A549 (cell line): Measurements from ENCODE around the gene WLS. TPM values are rescaled to one million over a fixed set of nuclear protein-coding genes. Genes with fewer than 3 reads are reported as not detected.
A peak's percentile ranks its signal among the peaks of the same experiment; 100 is the strongest.
"Not testable (repeated sequence)": the region's sequence is repeated elsewhere in the genome, so short reads cannot be mapped to it uniquely, and the experiment has no call there.

Experiments
- ATAC-seq, 2 experiments: fragments of 200-7000 bp in 1 of 2; fragments of >200 bp in 1 of 2; cut with Nextera tagmentation in 1 of 2; cut with Tn5 transposase in 1 of 2; 3 replicates each; pipeline versions ENCODE4 v1.8.0 to v1.9.1; 2018 to 2020; ENCODE audit warnings: mild to moderate bottlenecking in 1 of 2, moderate library complexity in 1 of 2
- CTCF ChIA-PET: fragments of 300-600 bp; sonication (Branson Sonifier 250); formaldehyde crosslinking; extraction: SDS; loops from one replicate; lab custom pipeline; 2021; ENCODE audit warnings: antibody characterized with exemption, inconsistent platforms; lab: Yijun Ruan, JAX
- POLR2A ChIA-PET: fragments of 350-600 bp; formaldehyde crosslinking; extraction: SDS; loops from one replicate; lab custom pipeline; 2021; ENCODE audit warnings: antibody characterized with exemption, inconsistent platforms; lab: Yijun Ruan, JAX
- DNase-seq, 2 experiments: peaks; one replicate each; pipeline versions ENCODE4 v3.0.0 to v3.0.0-alpha.2; 2011 to 2016; ENCODE audit warnings: low read depth in 1 of 2, low spot score in 1 of 2
- FAIRE-seq: peaks from 2 replicates; lab custom pipeline; 2011; peaks lifted over from hg19 to GRCh38; lab: Jason Lieb, UNC
- H3K27ac ChIP-seq, 2 experiments: fragments of >200 bp; sonication (Bioruptor Twin); formaldehyde crosslinking; 3 replicates each; pipeline ENCODE4 v1.5.1; 2016 to 2017
- H3K4me1 ChIP-seq: fragments of >200 bp; sonication (Bioruptor Twin); formaldehyde crosslinking; 3 replicates; pipeline ENCODE4 v1.6.1; 2016
- H3K4me2 ChIP-seq: fragments of >200 bp; sonication (Bioruptor Twin); formaldehyde crosslinking; 3 replicates; pipeline ENCODE4 v1.6.1; 2016
- H3K4me3 ChIP-seq: fragments of >200 bp; sonication (Bioruptor Twin); formaldehyde crosslinking; 3 replicates; pipeline ENCODE4 v1.5.1; 2016
- H3K9me3 ChIP-seq: fragments of >200 bp; sonication (Bioruptor Twin); formaldehyde crosslinking; 3 replicates; pipeline ENCODE4 v1.6.1; 2016
- BHLHE40 ChIP-seq: IDR thresholded peaks from 2 replicates; pipeline ENCODE4 v1.6.1; 2012; ENCODE audit warnings: low read depth, low read length, inconsistent platforms
- CBX2 ChIP-seq: fragments of 200-600 bp; sonication (generic); IDR thresholded peaks from 2 replicates; pipeline ENCODE4 v1.6.1; 2016; ENCODE audit warnings: low read depth, mild to moderate bottlenecking, borderline replicate concordance
- FOXS1 ChIP-seq: fragments of 250-450 bp; sonication (Bioruptor Pico); IDR thresholded peaks from 2 replicates; pipeline ENCODE4 v1.5.0; 2020; ENCODE audit warnings: mild to moderate bottlenecking, moderate library complexity
- GATA3 ChIP-seq: IDR thresholded peaks from 2 replicates; pipeline ENCODE4 v1.6.1; 2012; ENCODE audit warnings: borderline replicate concordance
- HES2 ChIP-seq: fragments of >200 bp; sonication (Bioruptor Twin); formaldehyde crosslinking; IDR thresholded peaks from 2 replicates; pipeline ENCODE4 v1.6.1; 2016
- HEYL ChIP-seq: fragments of 250-450 bp; sonication (Bioruptor Pico); IDR thresholded peaks from 2 replicates; pipeline ENCODE4 v1.8.0; 2021; ENCODE audit warnings: mild to moderate bottlenecking, moderate library complexity
- HOXA7 ChIP-seq: fragments of 250-450 bp; sonication (Bioruptor Pico); IDR thresholded peaks from 2 replicates; pipeline ENCODE4 v1.5.0; 2020; ENCODE audit warnings: mild to moderate bottlenecking, moderate library complexity
- HOXB5 ChIP-seq: fragments of 250-450 bp; sonication (Bioruptor Pico); IDR thresholded peaks from 2 replicates; pipeline ENCODE4 v1.5.0; 2020; ENCODE audit warnings: mild to moderate bottlenecking, moderate library complexity
- JUN ChIP-seq, 2 experiments: fragments of >200 bp; sonication (Bioruptor Twin); formaldehyde crosslinking; IDR thresholded peaks; 2 replicates in 1 of 2; 3 replicates in 1 of 2; pipeline ENCODE4 v1.6.1; 2016 to 2017
- JUNB ChIP-seq: fragments of >200 bp; sonication (Bioruptor Twin); formaldehyde crosslinking; IDR thresholded peaks from 2 replicates; pipeline ENCODE4 v1.6.1; 2016
- KDM5A ChIP-seq: fragments of 200-600 bp; sonication (generic); IDR thresholded peaks from 2 replicates; pipeline ENCODE4 v1.6.1; 2016; ENCODE audit warnings: antibody characterized with exemption, mild to moderate bottlenecking
- MAX ChIP-seq: IDR thresholded peaks from 2 replicates; pipeline ENCODE4 v1.6.1; 2012
- MAZ ChIP-seq: fragments of 150-350 bp; IDR thresholded peaks from 2 replicates; pipeline ENCODE4 v1.6.1; 2014; ENCODE audit warnings: antibody characterized with exemption, low read depth, low read length, borderline replicate concordance
- NFE2L2 ChIP-seq: fragments of 150-350 bp; conservative IDR thresholded peaks from 2 replicates; pipeline ENCODE4 v1.6.1; 2014; ENCODE audit warnings: low read length
- NR3C1 ChIP-seq: fragments of >200 bp; sonication (Bioruptor Twin); formaldehyde crosslinking; IDR thresholded peaks from 3 replicates; pipeline ENCODE4 v1.6.1; 2017
- PBX3 ChIP-seq: IDR thresholded peaks from 2 replicates; pipeline ENCODE4 v1.6.1; 2012
- POLR2AphosphoS2 ChIP-seq: conservative IDR thresholded peaks from 2 replicates; pipeline ENCODE4 v1.6.1; 2012; ENCODE audit warnings: low read length, improper control_type of control experiment, inconsistent platforms
- RAD21 ChIP-seq, 2 experiments: fragments of >200 bp in 1 of 2; sonication (Bioruptor Twin) in 1 of 2; formaldehyde crosslinking in 1 of 2; IDR thresholded peaks in 1 of 2; conservative IDR thresholded peaks in 1 of 2; 2 replicates in 1 of 2; 3 replicates in 1 of 2; pipeline ENCODE4 v1.6.1; 2012 to 2018; ENCODE audit warnings: inconsistent platforms in 1 of 2
- RARB ChIP-seq: fragments of 250-450 bp; sonication (Bioruptor Pico); IDR thresholded peaks from 2 replicates; pipeline ENCODE4 v1.8.0; 2021; ENCODE audit warnings: mild to moderate bottlenecking, moderate library complexity
- RCOR1 ChIP-seq: fragments of 150-350 bp; IDR thresholded peaks from 2 replicates; pipeline ENCODE4 v1.6.1; 2014; ENCODE audit warnings: antibody characterized with exemption, low read length, low read depth
- RNF2 ChIP-seq: fragments of 200-600 bp; sonication (generic); IDR thresholded peaks from 2 replicates; pipeline ENCODE4 v1.6.1; 2016; ENCODE audit warnings: low read depth, mild to moderate bottlenecking, antibody characterized with exemption, moderate library complexity, borderline replicate concordance
- ZNF302 ChIP-seq: fragments of 250-450 bp; sonication (Bioruptor Pico); IDR thresholded peaks from 2 replicates; pipeline ENCODE4 v1.9.0; 2021; ENCODE audit warnings: inconsistent platforms, mild to moderate bottlenecking, moderate library complexity
- WGBS: methylation state at CpG from one replicate; pipeline ENCODE4 v1.1.6; 2017; ENCODE audit errors: missing lambda C conversion rate; 5-methylcytosine and 5-hydroxymethylcytosine counted together
- polyA plus RNA-seq, 4 experiments: library from polyadenylated mRNA; depleted of rRNA in 3 of 4; stranded (reverse); fragments of >200 nt; fragmentation: RNase III in 1 of 4; extraction: RNeasy Plus Mini Kit Qiagen cat#74134 plus additional on column Dnase treatment in 1 of 4; gene quantifications; 2 replicates in 3 of 4; 3 replicates in 1 of 4; pipeline ENCODE4 v1.2.3, GENCODE V29; 2011 to 2017
- TF ChIP-seq, protein P1 (sequence below): fragments of 450-650 bp; IDR thresholded peaks from 2 replicates; pipeline ENCODE4 v1.6.1; 2014; ENCODE audit warnings: antibody characterized with exemption

WLS gene
- polyA plus RNA-seq, 2 of the 4 experiments (the other 2 are of a cell fraction): 6.6 to 12.1 TPM

DNA sequence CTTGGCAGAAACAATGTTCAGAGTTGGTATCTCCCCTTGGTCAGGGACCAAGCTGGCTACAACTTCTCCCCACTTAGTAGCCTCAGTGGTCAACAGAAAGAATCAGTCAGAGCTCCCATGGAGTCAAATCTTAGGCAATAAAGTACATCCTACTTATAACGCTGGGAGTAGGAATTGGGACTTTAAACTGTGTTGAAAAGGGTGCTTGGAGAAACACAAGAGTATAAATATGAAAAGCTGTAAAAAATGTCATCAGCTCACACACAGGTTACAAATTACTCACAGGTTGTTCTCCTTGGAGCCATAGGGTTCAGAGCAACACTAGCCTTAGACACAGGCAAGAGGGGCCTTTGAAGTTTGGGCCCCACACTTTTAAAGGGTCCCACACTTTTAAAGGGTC is 67.4 kb downstream of the WLS start:
- no peak overlapping the region for H3K4me2 ChIP-seq
- no peaks in the 10 kb centered on the region for H3K4me1 ChIP-seq
- no peaks in the 10 kb centered on the region for H3K9me3 ChIP-seq
- CTCF ChIA-PET: interaction anchor here (2.5 kb wide), 1 partner anchor 156 kb away, joined by 5 read pairs; no protein-coding TSS in a partner anchor
- WGBS: 53% methylated on average over 1 of the region's 1 CpG
- DNase-seq (no peak), FAIRE-seq (no peak), ATAC-seq (no peak)
- POLR2A ChIA-PET: no interaction called here
- no peak overlapping the region for H3K4me3 ChIP-seq
- TF ChIP-seq MAZ (no peak), HOXA7 (no peak), FOXS1 (CRISPR knock-in tag) (no peak), POLR2AphosphoS2 (no peak), ZNF302 (CRISPR knock-in tag) (no peak), JUN (IDR thresholded peaks at IDR 0.05) (no peak), RCOR1 (no peak), CBX2 (no peak)
- H3K27ac ChIP-seq: no peak overlapping the region

DNA sequence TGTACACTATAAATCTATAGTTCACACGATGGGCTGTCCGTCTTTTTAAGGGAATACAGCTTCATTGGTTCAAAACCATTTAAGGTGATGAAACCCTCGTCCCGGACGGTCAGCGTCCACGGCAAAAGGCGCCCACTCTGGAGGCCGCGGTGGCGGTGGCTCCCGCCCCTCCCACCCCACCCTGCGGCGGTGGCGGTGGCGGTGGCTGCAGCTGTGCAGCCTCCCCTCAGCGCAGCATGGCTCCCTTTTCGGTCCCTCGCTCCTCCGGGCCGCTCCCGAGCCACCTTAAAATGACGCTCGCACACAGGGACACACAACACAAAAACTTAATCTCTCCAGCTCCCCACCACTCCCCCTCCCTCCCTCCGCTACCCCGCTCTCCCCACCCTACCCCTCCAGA is 69.1 kb downstream of the WLS start:
- H3K27ac ChIP-seq: no peak overlapping the region
- H3K4me2 ChIP-seq: no peak overlapping the region
- TF ChIP-seq NFE2L2: no peak
- no peak for TF ChIP-seq HOXA7
- no peak for TF ChIP-seq NR3C1
- WGBS: 90% methylated on average over 15 of the region's 26 CpGs
- FAIRE-seq (no peak), ATAC-seq (no peak), DNase-seq (no peak)
- POLR2A ChIA-PET: no interaction called here
- no peak overlapping the region for H3K4me3 ChIP-seq
- H3K4me1 ChIP-seq: no peaks in the 10 kb centered on the region
- no peaks in the 10 kb centered on the region for H3K9me3 ChIP-seq
- CTCF ChIA-PET: no interaction called here

- 85% methylated on average over 16 of the region's 16 CpGs for WGBS
- no peak overlapping the region for H3K27ac ChIP-seq
- DNase-seq (no peak), FAIRE-seq (no peak)
- H3K4me1 ChIP-seq: no peaks in the 10 kb centered on the region
- no peak for TF ChIP-seq HOXB5 (CRISPR knock-in tag)
- 0 out of 5 replicates have a peak, but pooled peaks of 1 of the 2 experiments have one; percentile 7 for TF ChIP-seq RAD21 (conservative IDR thresholded peaks at IDR 0.05 in 1 of 2, IDR thresholded peaks at IDR 0.05 in 1 of 2)
- TF ChIP-seq, all 56 proteins: peak for 1
- peak in 1 of 2 experiments; percentile 57; a peak in 2 of 6 replicates for ATAC-seq
- no peaks in the 10 kb centered on the region for H3K9me3 ChIP-seq
- no peak overlapping the region for H3K4me2 ChIP-seq
- CTCF ChIA-PET: no interaction called here
- POLR2A ChIA-PET: no interaction called here
- H3K4me3 ChIP-seq: no peak overlapping the region
These were observed 69.6 kb downstream of the WLS start for GRCh38 chr1:68162761-68163160.

GRCh38 chr1:68161672-68162071 is 70.7 kb downstream of the WLS start:
- CTCF ChIA-PET, H3K9me3 ChIP-seq, FAIRE-seq, H3K4me1 ChIP-seq, H3K4me3 ChIP-seq, ATAC-seq, POLR2A ChIA-PET, H3K27ac ChIP-seq, H3K4me2 ChIP-seq, DNase-seq: not testable (repeated sequence)
- WGBS: 95% methylated on average over 2 of the region's 12 CpGs

DNA sequence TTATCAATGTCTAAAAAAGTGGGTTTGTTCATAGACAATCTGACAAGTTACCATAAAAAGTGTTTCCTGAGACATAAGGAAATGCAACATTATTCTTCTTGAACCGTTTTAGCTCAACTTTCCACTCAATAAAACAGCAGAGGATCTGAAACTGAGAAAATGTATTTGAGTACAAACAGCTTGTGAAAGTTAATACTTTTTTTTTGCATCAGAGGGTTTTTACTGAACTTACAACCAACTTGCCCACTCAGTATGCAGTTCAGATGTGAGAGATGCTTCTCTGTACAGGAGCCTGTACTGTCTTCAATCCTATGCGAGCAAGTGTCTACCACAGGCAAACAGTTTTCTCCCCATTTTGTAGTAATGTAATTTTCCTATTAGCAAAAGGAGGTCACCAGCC is 71.4 kb downstream of the WLS start:
- H3K4me2 ChIP-seq, H3K4me3 ChIP-seq, H3K4me1 ChIP-seq, CTCF ChIA-PET, H3K27ac ChIP-seq, H3K9me3 ChIP-seq, DNase-seq, POLR2A ChIA-PET, FAIRE-seq, ATAC-seq: not testable (repeated sequence)
- 46% methylated on average over 2 of the region's 2 CpGs for WGBS

GRCh38 chr1:68160021-68160420 is 72.3 kb downstream of the WLS start:
- 44% methylated on average over 1 of the region's 1 CpG for WGBS
- H3K4me1 ChIP-seq: no peaks in the 10 kb centered on the region
- FAIRE-seq (no peak), DNase-seq (no peak), ATAC-seq (no peak)
- no peak overlapping the region for H3K4me3 ChIP-seq
- no peak overlapping the region for H3K4me2 ChIP-seq
- ChIA-PET CTCF (no interaction called here), POLR2A (no interaction called here)
- H3K9me3 ChIP-seq: no peaks in the 10 kb centered on the region
- H3K27ac ChIP-seq: no peak overlapping the region
- TF ChIP-seq PBX3 (no peak), GATA3 (no peak), BHLHE40 (no peak), KDM5A (no peak), HES2 (no peak), RARB (CRISPR knock-in tag) (no peak), NR3C1 (no peak), HEYL (CRISPR knock-in tag) (no peak), JUN (IDR thresholded peaks at IDR 0.05) (no peak), RNF2 (no peak), JUNB (no peak), MAX (no peak)
- TF ChIP-seq, protein P1, sequence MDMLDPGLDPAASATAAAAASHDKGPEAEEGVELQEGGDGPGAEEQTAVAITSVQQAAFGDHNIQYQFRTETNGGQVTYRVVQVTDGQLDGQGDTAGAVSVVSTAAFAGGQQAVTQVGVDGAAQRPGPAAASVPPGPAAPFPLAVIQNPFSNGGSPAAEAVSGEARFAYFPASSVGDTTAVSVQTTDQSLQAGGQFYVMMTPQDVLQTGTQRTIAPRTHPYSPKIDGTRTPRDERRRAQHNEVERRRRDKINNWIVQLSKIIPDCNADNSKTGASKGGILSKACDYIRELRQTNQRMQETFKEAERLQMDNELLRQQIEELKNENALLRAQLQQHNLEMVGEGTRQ: no peak
